RWPE2 (cell line): ENCODE measurements around the gene RTTN.

Source experiments
- ATAC-seq: fragments of 200-7000 bp; cut with Tn5 transposase; 3 replicates; pipeline ENCODE4 v1.9.1; 2021; ENCODE audit warnings: low read depth
- DNase-seq: peaks from one replicate; pipeline ENCODE4 v3.0.0-alpha.2; 2020; ENCODE audit warnings: low spot score
- H3K27ac ChIP-seq: fragments of 450-650 bp; 2 replicates; pipeline ENCODE4 v1.5.1; 2017; ENCODE audit warnings: mild to moderate bottlenecking; ENCODE audit not compliant: poor library complexity, severe bottlenecking
- H3K27me3 ChIP-seq: fragments of 250-450 bp; sonication (Bioruptor Pico); 2 replicates; pipeline ENCODE4 v1.5.1; 2021; ENCODE audit warnings: mild to moderate bottlenecking, moderate library complexity; ENCODE audit not compliant: insufficient read depth, poor library complexity, severe bottlenecking
- H3K36me3 ChIP-seq: fragments of 250-450 bp; sonication (Bioruptor Pico); 2 replicates; pipeline ENCODE4 v1.5.1; 2020; ENCODE audit warnings: low read depth, mild to moderate bottlenecking, moderate library complexity
- H3K4me1 ChIP-seq: fragments of 250-450 bp; sonication (Bioruptor Pico); 2 replicates; pipeline ENCODE4 v1.5.1; 2021; ENCODE audit warnings: mild to moderate bottlenecking, moderate library complexity; ENCODE audit not compliant: insufficient read depth, poor library complexity, severe bottlenecking
- H3K4me3 ChIP-seq: fragments of 250-450 bp; sonication (Bioruptor Pico); 2 replicates; pipeline ENCODE4 v1.5.1; 2021; ENCODE audit warnings: mild to moderate bottlenecking, moderate library complexity; ENCODE audit not compliant: severe bottlenecking
- H3K9me3 ChIP-seq: fragments of 250-450 bp; sonication (Bioruptor Pico); 2 replicates; pipeline ENCODE4 v1.5.1; 2021; ENCODE audit warnings: mild to moderate bottlenecking, moderate library complexity; ENCODE audit not compliant: severe bottlenecking
- TF ChIP-seq, protein P1 (sequence below): fragments of 450-650 bp; IDR thresholded peaks from one replicate; pipeline ENCODE4 v1.5.1; 2017; ENCODE audit warnings: mild to moderate bottlenecking, moderate library complexity; ENCODE audit not compliant: poor library complexity, severe bottlenecking

Gene RTTN

DNA sequence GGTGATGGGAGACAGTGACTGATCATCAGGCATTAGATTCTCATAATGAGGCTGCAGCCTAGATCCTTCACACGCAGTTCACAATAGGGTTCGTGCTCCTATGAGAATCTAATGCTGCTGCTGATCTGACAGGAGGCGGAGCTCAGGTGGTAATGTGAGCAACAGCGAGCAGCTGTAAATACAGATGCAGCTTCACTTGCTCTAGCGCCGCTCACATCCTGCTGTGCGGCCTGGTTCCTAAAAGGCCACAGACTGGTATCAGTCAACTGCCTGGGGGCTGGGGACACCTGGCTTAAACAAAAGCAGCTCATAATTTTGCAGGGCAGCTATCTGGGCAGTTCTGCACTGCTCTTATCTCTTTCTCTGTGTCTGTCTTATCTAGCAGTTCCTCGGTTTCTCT is 237.4 kb downstream of the RTTN start:
- Histone ChIP-seq H3K4me1 (no peaks in the 10 kb centered on the region), H3K27ac (no peak overlapping the region), H3K27me3 (no peaks in the 10 kb centered on the region), H3K9me3 (no peaks in the 10 kb centered on the region), H3K36me3 (no peaks in the 10 kb centered on the region), H3K4me3 (no peak overlapping the region)
- ATAC-seq, result no peak
- TF ChIP-seq, protein P1, sequence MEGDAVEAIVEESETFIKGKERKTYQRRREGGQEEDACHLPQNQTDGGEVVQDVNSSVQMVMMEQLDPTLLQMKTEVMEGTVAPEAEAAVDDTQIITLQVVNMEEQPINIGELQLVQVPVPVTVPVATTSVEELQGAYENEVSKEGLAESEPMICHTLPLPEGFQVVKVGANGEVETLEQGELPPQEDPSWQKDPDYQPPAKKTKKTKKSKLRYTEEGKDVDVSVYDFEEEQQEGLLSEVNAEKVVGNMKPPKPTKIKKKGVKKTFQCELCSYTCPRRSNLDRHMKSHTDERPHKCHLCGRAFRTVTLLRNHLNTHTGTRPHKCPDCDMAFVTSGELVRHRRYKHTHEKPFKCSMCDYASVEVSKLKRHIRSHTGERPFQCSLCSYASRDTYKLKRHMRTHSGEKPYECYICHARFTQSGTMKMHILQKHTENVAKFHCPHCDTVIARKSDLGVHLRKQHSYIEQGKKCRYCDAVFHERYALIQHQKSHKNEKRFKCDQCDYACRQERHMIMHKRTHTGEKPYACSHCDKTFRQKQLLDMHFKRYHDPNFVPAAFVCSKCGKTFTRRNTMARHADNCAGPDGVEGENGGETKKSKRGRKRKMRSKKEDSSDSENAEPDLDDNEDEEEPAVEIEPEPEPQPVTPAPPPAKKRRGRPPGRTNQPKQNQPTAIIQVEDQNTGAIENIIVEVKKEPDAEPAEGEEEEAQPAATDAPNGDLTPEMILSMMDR, result no peak
- DNase-seq, result no peak

GRCh38 chr18:69963196-69963595 is 242.3 kb downstream of the RTTN start:
- no peaks in the 10 kb centered on the region for H3K9me3 ChIP-seq
- no peak overlapping the region for H3K4me3 ChIP-seq
- no peak for DNase-seq
- H3K27me3 ChIP-seq, result no peaks in the 10 kb centered on the region
- no peaks in the 10 kb centered on the region for H3K36me3 ChIP-seq
- no peaks in the 10 kb centered on the region for H3K4me1 ChIP-seq
- ATAC-seq, result no peak
- H3K27ac ChIP-seq, result no peak overlapping the region
- TF ChIP-seq, protein P1, result no peak

DNA sequence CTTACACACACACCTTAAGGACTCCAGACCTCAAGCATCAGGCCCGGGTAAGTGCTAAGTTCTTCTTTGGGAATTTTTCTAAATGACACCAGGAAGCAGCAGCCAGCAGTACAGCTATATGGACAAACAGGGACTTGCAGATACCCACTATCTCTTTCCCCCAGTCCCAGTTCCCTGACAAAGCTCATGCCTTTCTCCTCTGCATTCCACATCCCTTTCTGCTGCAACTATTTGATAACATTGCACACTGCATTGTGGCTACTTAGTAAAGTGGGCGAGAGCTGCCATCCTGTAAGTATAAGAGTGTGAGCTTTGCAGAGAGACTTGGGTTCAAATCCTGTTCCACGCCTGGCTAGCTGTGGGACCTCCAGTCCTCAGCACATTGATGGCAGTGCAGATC is 243.8 kb downstream of the RTTN start:
- Histone ChIP-seq H3K4me1 (no peaks in the 10 kb centered on the region), H3K27me3 (no peaks in the 10 kb centered on the region), H3K9me3 (no peaks in the 10 kb centered on the region), H3K27ac (no peak overlapping the region), H3K36me3 (no peaks in the 10 kb centered on the region), H3K4me3 (no peak overlapping the region)
- ATAC-seq (no peak), DNase-seq (no peak)
- TF ChIP-seq, protein P1, result no peak

- Histone ChIP-seq H3K36me3 (no peaks in the 10 kb centered on the region), H3K9me3 (no peaks in the 10 kb centered on the region), H3K27me3 (no peaks in the 10 kb centered on the region), H3K27ac (no peak overlapping the region), H3K4me1 (no peaks in the 10 kb centered on the region), H3K4me3 (no peak overlapping the region)
- no peak for ATAC-seq
- TF ChIP-seq, protein P1, result no peak
- no peak for DNase-seq
These were observed 247.1 kb downstream of the RTTN start for GRCh38 chr18:69958422-69958821.

GRCh38 chr18:69957747-69958146 is 247.7 kb downstream of the RTTN start:
- DNase-seq (no peak), ATAC-seq (no peak)
- no peaks in the 10 kb centered on the region for H3K27me3 ChIP-seq
- H3K4me1 ChIP-seq, result no peaks in the 10 kb centered on the region
- no peaks in the 10 kb centered on the region for H3K9me3 ChIP-seq
- H3K27ac ChIP-seq, result no peak overlapping the region
- no peak overlapping the region for H3K4me3 ChIP-seq
- TF ChIP-seq, protein P1, result no peak
- no peaks in the 10 kb centered on the region for H3K36me3 ChIP-seq
